OCI-LY1 (cell line): Measurements from ENCODE around the gene BPNT1.

Experiments used
- EZH2 ChIP-seq: fragments of 200-600 bp; sonication (generic), shearing (Covaris generic); IDR thresholded peaks from 2 replicates; pipeline ENCODE4 v1.8.0; 2017; ENCODE audit warnings: borderline replicate concordance, mixed run types, mild to moderate bottlenecking, antibody characterized with exemption, low read length, moderate library complexity, mixed read lengths
- TF ChIP-seq, protein P1 (sequence below): fragments of 200-600 bp; sonication (generic), shearing (Covaris generic); IDR thresholded peaks from 2 replicates; pipeline ENCODE4 v1.5.1; 2017; ENCODE audit warnings: mild to moderate bottlenecking, antibody characterized with exemption, low read length, moderate library complexity, mixed read lengths

DNA sequence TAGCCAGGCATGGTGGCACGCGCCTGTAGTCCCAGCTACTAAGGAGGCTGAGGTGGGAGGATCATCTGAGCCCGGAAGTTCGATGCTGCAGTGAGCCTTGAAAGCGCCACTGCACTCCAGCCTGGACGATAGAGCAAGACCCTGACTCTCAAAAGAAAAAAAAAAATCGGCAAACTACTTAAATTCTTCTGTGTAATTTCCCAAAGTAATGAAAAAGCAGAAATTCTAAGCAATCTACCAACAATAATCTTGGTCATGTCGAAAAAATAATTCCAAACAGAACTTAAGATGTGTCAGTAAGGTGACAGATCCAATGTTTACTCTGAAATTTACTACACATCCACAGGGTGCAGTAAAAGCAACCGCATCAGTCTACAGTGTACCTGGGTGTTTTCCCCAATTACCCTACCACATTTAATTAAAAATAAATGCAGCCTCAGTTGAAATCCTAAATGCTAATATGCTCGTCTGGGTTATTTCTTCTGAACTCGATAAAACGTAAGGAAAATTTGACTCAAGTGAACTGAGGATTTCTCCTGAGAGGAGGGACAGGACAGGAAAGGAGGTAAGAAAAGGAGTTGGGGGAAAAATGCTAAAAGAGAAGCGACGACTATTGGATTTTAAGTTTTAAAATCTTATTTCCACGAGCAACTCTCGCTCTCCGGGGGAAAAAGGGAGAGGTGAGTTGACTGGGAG lies 44.1 kb downstream of the BPNT1 start:
- TF ChIP-seq, protein P1, sequence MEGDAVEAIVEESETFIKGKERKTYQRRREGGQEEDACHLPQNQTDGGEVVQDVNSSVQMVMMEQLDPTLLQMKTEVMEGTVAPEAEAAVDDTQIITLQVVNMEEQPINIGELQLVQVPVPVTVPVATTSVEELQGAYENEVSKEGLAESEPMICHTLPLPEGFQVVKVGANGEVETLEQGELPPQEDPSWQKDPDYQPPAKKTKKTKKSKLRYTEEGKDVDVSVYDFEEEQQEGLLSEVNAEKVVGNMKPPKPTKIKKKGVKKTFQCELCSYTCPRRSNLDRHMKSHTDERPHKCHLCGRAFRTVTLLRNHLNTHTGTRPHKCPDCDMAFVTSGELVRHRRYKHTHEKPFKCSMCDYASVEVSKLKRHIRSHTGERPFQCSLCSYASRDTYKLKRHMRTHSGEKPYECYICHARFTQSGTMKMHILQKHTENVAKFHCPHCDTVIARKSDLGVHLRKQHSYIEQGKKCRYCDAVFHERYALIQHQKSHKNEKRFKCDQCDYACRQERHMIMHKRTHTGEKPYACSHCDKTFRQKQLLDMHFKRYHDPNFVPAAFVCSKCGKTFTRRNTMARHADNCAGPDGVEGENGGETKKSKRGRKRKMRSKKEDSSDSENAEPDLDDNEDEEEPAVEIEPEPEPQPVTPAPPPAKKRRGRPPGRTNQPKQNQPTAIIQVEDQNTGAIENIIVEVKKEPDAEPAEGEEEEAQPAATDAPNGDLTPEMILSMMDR = no peak
- no peak for TF ChIP-seq EZH2
